Heart left ventricle (tissue), 16 donors: ENCODE data around the gene FAM222A. TPM values are rescaled to one million over a fixed set of nuclear protein-coding genes. Genes with fewer than 3 reads are reported as not detected.

ENCODE experiments used
- ATAC-seq, 4 donors: fragments of 200-7000 bp; cut with Tn5 transposase; one replicate each; pipeline ENCODE4 v1.9.1; 2020 to 2022; ENCODE audit warnings: moderate library complexity in 4 of 4, mild to moderate bottlenecking in 3 of 4, moderate number of reproducible peaks in 1 of 4
- DNase-seq, 5 donors: peaks; one replicate each; pipeline ENCODE4 v3.0.0-alpha.2; 2020
- H3K27ac ChIP-seq, 12 donors: fragments of 200-600 bp; sonication (generic) in 4 of 12; one replicate each; pipeline versions ENCODE4 v1.5.0 to v1.8.0; 2016 to 2022; ENCODE audit warnings: mild to moderate bottlenecking in 2 of 12
- H3K27me3 ChIP-seq, 9 donors: fragments of 200-600 bp; sonication (generic) in 2 of 9; one replicate each; pipeline versions ENCODE4 v1.5.1 to v1.8.0; 2016 to 2022; ENCODE audit warnings: mild to moderate bottlenecking in 3 of 9
- H3K36me3 ChIP-seq, 9 donors: fragments of 200-600 bp; sonication (generic) in 2 of 9; one replicate each; pipeline versions ENCODE4 v1.5.0 to v1.8.0; 2018 to 2022; ENCODE audit warnings: mild to moderate bottlenecking in 2 of 9
- H3K4me1 ChIP-seq, 12 donors: fragments of 200-600 bp; sonication (generic) in 4 of 12; one replicate each; pipeline versions ENCODE4 v1.5.0 to v1.8.0; 2016 to 2022; ENCODE audit warnings: mild to moderate bottlenecking in 3 of 12
- H3K4me3 ChIP-seq, 12 donors: fragments of 200-600 bp; sonication (generic) in 4 of 12; one replicate each; pipeline versions ENCODE4 v1.5.0 to v1.8.0; 2017 to 2022; ENCODE audit warnings: mild to moderate bottlenecking in 9 of 12, moderate library complexity in 4 of 12
- H3K9me3 ChIP-seq, 12 donors: fragments of 200-600 bp; sonication (generic) in 4 of 12; one replicate each; pipeline versions ENCODE4 v1.5.0 to v1.8.0; 2016 to 2022; ENCODE audit warnings: mild to moderate bottlenecking in 1 of 12
- POLR2A ChIP-seq, 2 donors: fragments of 450-650 bp; IDR thresholded peaks; one replicate each; pipeline ENCODE4 v1.6.1; 2017; ENCODE audit warnings: antibody characterized with exemption in 2 of 2, mild to moderate bottlenecking in 2 of 2, moderate library complexity in 2 of 2
- WGBS, 4 donors: extraction: QIAGEN DNeasy Blood & Tissue Kit in 2 of 4; methylation state at CpG; one replicate each; pipeline versions ENCODE4 v1.1.5 to v1.1.7; 2013 to 2018; 5-methylcytosine and 5-hydroxymethylcytosine counted together
- intact Hi-C, 10 donors: fragments of 100-400 bp; cut with DNase I; formaldehyde crosslinking; loops; one replicate each; pipeline versions ENCODE4 v1.11.1 to v1.14.2; 2022
- polyA plus RNA-seq, 2 donors: library from polyadenylated mRNA; stranded (reverse); fragments of 200-250 nt; gene quantifications; one replicate each; pipeline ENCODE4 v1.2.3, GENCODE V29; 2013
- total RNA-seq, 9 donors: library from RNA; depleted of rRNA in 2 of 9; stranded (reverse); fragments of >200 nt in 2 of 9; fragmentation: NEBNext Ultra II Directional in 3 of 9; extraction: Animal tissue kit (Norgen Biotek cat#: 25700) in 3 of 9; gene quantifications; one replicate each; pipeline versions ENCODE4 v1.1.0 to v1.2.4, GENCODE V29; 2016 to 2023
- TF ChIP-seq, protein P1 (sequence below), 12 donors: fragments of 200-600 bp; sonication (generic) in 4 of 12; IDR thresholded peaks; one replicate each; pipeline versions ENCODE4 v1.5.0 to v1.8.0; 2018 to 2022; ENCODE audit warnings: antibody characterized with exemption in 12 of 12, mild to moderate bottlenecking in 5 of 12
- donor health status: ischemic (EF 13 %, LVEDD 7.1; RV severe dilation, severe dysfunction).
- donor health status: healthy with polysubstance abuse.
- donor health status: DM: no; HTN: yes; CAD: no.
- donor health status: DM: no; HTN: no; CAD: no.
- donor health status: ischemic (EF 25% LVEDD 6.9; RV normal size, moderate dysfunction).
- donor health status: ischemic (EF 25% LVEDD 5.7; RV mildly dilated, moderate dysfunction).
- donor health status: healthy.
- donor health status: DM: yes; HTN: yes; CAD: no.
- donor health status: ischemic (EF 35%, LVEDD 5.7; RV mildly dilated, moderate dysfunction).
- donor health status: nonischemic (EF 11% LVEDD 7.7; RV severe dilation, severe dysfunction).
- donor health status: DM: yes; HTN: yes; CAD: no.
- donor health status: PGD.
- donor health status: ischemic (EF 29% LVEDD 5.4; RV normal size, mild dysfunction).
- donor health status: nonischemic (EF 23%, LVEDD 6.1; RV moderate dilation, normal function).

FAM222A gene
- total and polyA plus RNA-seq, 11 donors: 3.5 to 45.8 (median 10.2) TPM

DNA sequence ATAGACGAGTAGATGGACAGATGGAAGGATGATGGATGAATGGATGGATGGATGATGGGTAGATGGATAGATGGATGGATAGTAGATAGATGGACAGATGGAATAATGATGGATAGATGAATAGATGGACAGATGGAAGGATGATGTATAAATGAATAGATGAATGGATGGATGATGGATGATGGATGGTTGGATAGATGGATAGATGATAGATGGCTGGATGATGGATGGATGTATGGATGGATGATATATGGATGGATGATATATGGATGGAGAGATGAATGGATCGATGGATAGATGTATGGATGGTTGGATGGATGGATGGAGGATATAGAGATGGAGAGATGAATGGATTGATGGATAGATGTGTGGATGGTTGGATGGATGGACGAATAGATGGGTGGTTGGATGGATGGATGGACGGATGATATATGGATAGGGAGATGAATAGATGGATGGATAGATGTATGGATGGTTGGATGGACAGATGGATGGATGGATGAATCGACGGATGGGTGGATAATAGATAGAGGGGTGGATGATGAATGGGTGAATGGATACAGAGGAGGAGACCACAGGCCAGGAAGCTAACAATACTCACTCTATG, 100.3 kb downstream of the FAM222A start:
- H3K9me3 ChIP-seq: no peaks in the 10 kb centered on the region

DNA sequence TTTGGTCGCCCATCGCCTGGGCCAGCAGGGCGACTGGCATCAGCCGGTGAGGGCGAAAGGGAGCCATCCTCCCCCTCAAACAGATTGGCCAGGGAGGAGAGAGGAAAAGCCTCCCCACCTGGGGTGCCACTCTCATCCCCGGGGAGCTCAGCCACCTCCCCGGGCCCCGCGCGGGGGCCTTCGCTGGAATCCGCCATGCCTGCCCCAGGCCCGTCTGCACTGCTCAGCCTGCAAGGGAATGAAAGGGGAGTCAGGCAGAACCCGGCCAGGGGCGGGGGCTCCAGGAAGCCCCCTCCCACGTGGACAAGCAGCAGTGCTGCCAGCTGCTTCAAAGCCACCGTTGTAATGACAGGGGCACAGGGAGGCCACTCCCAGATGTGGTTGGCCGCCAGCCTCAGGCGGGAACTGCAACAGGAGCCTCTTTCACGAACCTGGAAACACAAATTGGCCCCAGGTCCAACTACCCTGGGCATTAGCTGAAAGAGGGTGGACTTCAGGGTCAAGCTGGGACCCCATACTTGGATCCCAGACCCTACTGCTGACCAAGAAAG, 101.0 kb downstream of the FAM222A start:
- 64 to 75% (median 74%) methylated on average over 8 to 20 of the region's 20 CpGs for WGBS, 4 donors
- Histone ChIP-seq H3K27me3 (peaks cover 0 to 7% (median 0%) of the 10 kb centered on the region in 9 donors), H3K9me3 (no peaks in the 10 kb centered on the region), H3K4me3 (no peak overlapping the region), H3K4me1 (no peaks in the 10 kb centered on the region), H3K27ac (no peak overlapping the region), H3K36me3 (no peaks in the 10 kb centered on the region)
- DNase-seq (no peak), ATAC-seq (no peak)
- intact Hi-C loops: no loop called here
- no peak for TF ChIP-seq POLR2A (IDR thresholded peaks at IDR 0.05)
- TF ChIP-seq, protein P1, sequence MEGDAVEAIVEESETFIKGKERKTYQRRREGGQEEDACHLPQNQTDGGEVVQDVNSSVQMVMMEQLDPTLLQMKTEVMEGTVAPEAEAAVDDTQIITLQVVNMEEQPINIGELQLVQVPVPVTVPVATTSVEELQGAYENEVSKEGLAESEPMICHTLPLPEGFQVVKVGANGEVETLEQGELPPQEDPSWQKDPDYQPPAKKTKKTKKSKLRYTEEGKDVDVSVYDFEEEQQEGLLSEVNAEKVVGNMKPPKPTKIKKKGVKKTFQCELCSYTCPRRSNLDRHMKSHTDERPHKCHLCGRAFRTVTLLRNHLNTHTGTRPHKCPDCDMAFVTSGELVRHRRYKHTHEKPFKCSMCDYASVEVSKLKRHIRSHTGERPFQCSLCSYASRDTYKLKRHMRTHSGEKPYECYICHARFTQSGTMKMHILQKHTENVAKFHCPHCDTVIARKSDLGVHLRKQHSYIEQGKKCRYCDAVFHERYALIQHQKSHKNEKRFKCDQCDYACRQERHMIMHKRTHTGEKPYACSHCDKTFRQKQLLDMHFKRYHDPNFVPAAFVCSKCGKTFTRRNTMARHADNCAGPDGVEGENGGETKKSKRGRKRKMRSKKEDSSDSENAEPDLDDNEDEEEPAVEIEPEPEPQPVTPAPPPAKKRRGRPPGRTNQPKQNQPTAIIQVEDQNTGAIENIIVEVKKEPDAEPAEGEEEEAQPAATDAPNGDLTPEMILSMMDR (IDR thresholded peaks at IDR 0.05): no peak

More for the DNA sequence above, 100.3 kb downstream of the FAM222A start:
- 92 to 93% (median 93%) methylated on average over 6 of the region's 6 CpGs for WGBS, 4 donors
- ATAC-seq (no peak), DNase-seq (no peak)
- no peak overlapping the region for H3K4me3 ChIP-seq
- peaks cover 0 to 7% (median 0%) of the 10 kb centered on the region in 9 donors for H3K27me3 ChIP-seq
- no peaks in the 10 kb centered on the region for H3K4me1 ChIP-seq
- no peak for TF ChIP-seq POLR2A (IDR thresholded peaks at IDR 0.05)
- H3K36me3 ChIP-seq: no peaks in the 10 kb centered on the region
- intact Hi-C loops: no loop called here
- no peak overlapping the region for H3K27ac ChIP-seq

DNA sequence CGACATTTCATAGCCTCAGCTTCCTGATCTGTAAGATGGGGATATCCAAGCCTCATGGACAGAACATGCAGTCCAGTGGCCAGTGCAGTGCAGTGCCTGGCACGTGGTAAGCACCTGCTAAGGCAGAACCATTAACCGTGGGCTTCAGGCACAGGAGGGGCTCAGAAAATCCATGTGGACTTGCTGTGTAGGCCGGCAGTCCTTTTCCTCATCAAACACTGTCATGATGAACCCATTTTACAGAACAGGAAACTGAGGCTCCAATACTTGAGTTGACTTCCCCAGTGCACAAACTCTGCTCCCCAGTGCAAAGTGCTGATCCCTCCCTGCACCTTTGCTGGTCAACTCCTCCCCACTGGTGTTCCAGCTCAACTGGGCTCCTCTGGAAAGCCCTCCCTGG, 101.6 kb downstream of the FAM222A start:
- DNase-seq (no peak), ATAC-seq (no peak)
- H3K9me3 ChIP-seq: no peaks in the 10 kb centered on the region
- H3K36me3 ChIP-seq: no peaks in the 10 kb centered on the region
- intact Hi-C loops: no loop called here
- no peaks in the 10 kb centered on the region for H3K4me1 ChIP-seq
- peaks cover 0 to 7% (median 0%) of the 10 kb centered on the region in 9 donors for H3K27me3 ChIP-seq
- no peak overlapping the region for H3K27ac ChIP-seq
- WGBS, 4 donors: 86 to 92% (median 89%) methylated on average over 2 to 4 of the region's 4 CpGs
- no peak overlapping the region for H3K4me3 ChIP-seq
- TF ChIP-seq, protein P1 (IDR thresholded peaks at IDR 0.05): no peak
- no peak for TF ChIP-seq POLR2A (IDR thresholded peaks at IDR 0.05)

DNA sequence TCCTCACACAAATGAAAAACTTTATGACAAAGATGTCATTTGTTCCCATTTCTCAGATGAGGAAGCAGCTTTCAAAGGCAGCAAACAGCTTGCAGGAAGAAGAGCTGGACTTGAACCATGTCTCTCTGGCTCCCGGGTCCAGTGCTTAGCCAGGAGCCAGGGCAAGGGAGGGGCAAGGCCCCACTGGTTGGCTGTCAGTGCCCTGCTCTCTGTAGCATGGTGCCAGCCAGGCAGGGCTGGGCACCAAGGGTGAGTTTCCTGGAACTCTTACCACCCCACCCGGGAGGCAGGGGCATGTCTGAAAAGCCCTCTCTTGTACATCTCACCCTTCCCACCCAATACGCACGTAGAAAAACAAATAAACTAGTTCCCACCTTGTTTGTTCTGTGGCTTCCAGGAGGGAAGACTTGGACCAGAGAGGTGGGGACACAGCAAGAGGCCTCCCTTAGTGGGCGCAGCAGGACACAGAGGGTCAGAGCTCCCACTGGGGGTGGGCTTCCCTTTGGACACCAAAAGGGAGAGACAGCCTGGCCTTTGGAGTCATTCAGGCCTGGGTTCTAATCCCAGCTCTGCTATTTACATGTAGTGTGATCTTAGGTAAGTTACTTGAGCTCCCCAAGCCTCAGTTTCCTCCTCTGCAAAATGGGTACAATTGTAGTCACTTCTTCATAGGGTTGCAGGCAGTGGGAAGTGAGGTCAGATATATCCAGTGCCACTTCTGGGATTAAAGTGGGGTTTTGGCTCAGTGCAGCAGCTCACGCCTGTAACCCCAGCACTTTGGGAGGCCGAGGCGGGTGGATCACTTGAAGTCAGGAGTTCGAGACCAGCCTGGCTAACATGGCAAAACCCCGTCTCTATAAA, 102.4 kb downstream of the FAM222A start:
- TF ChIP-seq, protein P1 (IDR thresholded peaks at IDR 0.05): no peak
- TF ChIP-seq POLR2A (IDR thresholded peaks at IDR 0.05): no peak
- 78 to 90% (median 81%) methylated on average over 9 to 10 of the region's 10 CpGs for WGBS, 4 donors
- ATAC-seq (no peak), DNase-seq (no peak)
- Histone ChIP-seq H3K4me1 (no peaks in the 10 kb centered on the region), H3K36me3 (no peaks in the 10 kb centered on the region), H3K27me3 (peaks cover 0 to 7% (median 0%) of the 10 kb centered on the region in 9 donors), H3K27ac (no peak overlapping the region), H3K9me3 (no peaks in the 10 kb centered on the region), H3K4me3 (no peak overlapping the region)
- intact Hi-C loops: no loop called here
